NCI-H2196 treated with DMSO at 0.1 percent for 48 hours (cell line): ENCODE results near the gene NPDC1.

ENCODE experiments used
- DNase-seq: peaks from one replicate; lab custom pipeline; 2025; ENCODE audit not compliant: unreplicated experiment; lab: John Stamatoyannopoulos, UW

The NPDC1 gene

GRCh38 chr9:137057545-137057944 lies 11.6 kb upstream of the NPDC1 start:
- DNase-seq: peak; percentile 71

- DNase-seq: no peak
These were observed 10.9 kb upstream of the NPDC1 start for GRCh38 chr9:137056739-137057415.

GRCh38 chr9:137055385-137056364 lies 9.7 kb upstream of the NPDC1 start:
- DNase-seq: peak; percentile 82

- no peak for DNase-seq
These were observed 9.0 kb upstream of the NPDC1 start for GRCh38 chr9:137054932-137055384.

- DNase-seq: peak; percentile 55
These were observed 8.3 kb upstream of the NPDC1 start, which contains the start of gene ENTPD2 for GRCh38 chr9:137053944-137054931. Gene ENTPD2 (minus strand): TSS chr9:137054061. CDS start chr9:137053997, 64 bp downstream.

GRCh38 chr9:137052998-137053943 lies 7.3 kb upstream of the NPDC1 start:
- no peak for DNase-seq

- DNase-seq: no peak
These were observed 6.3 kb upstream of the NPDC1 start for GRCh38 chr9:137052293-137052692.

- DNase-seq: no peak
These were observed 5.3 kb upstream of the NPDC1 start for GRCh38 chr9:137051145-137051724.

- peak; percentile 27 for DNase-seq
These were observed 4.6 kb upstream of the NPDC1 start for GRCh38 chr9:137050570-137050969.

- peak; percentile 23 for DNase-seq
These were observed 3.8 kb upstream of the NPDC1 start for GRCh38 chr9:137049544-137050449.

GRCh38 chr9:137048655-137049543 lies 2.9 kb upstream of the NPDC1 start:
- no peak for DNase-seq

- no peak for DNase-seq
These were observed 486 bp downstream of the NPDC1 start for GRCh38 chr9:137045294-137046087.

GRCh38 chr9:137044502-137045177 lies 1.3 kb downstream of the NPDC1 start:
- peak; percentile 78 for DNase-seq

GRCh38 chr9:137044037-137044436 lies 1.9 kb downstream of the NPDC1 start:
- no peak for DNase-seq

GRCh38 chr9:137042751-137043727 lies 2.9 kb downstream of the NPDC1 start:
- no peak for DNase-seq
